Inflammatory macrophage (primary cell): ENCODE data around the gene ABCA2.

Source experiments
- DNase-seq, 2 donors: peaks; one replicate each; pipeline ENCODE4 v3.0.0-alpha.2; 2020 to 2022

ABCA2 gene

GRCh38 chr9:136963341-136963740, 64.7 kb downstream of the ABCA2 start:
- no peak for DNase-seq

GRCh38 chr9:136962701-136963248, 65.3 kb downstream of the ABCA2 start:
- no peak for DNase-seq

GRCh38 chr9:136962163-136962562, 65.9 kb downstream of the ABCA2 start:
- DNase-seq, result no peak

GRCh38 chr9:136961279-136962065, 66.6 kb downstream of the ABCA2 start:
- DNase-seq, result no peak

- no peak for DNase-seq
These were observed 67.1 kb downstream of the ABCA2 start for GRCh38 chr9:136960938-136961275.

GRCh38 chr9:136960212-136960937, 67.7 kb downstream of the ABCA2 start:
- DNase-seq, result no peak

GRCh38 chr9:136958898-136959850, 68.9 kb downstream of the ABCA2 start:
- DNase-seq, result no peak

- DNase-seq, result no peak
These were observed 69.6 kb downstream of the ABCA2 start for GRCh38 chr9:136958473-136958872.

- DNase-seq, result no peak
These were observed 70.1 kb downstream of the ABCA2 start for GRCh38 chr9:136957901-136958300.

- DNase-seq, result no peak
These were observed 70.6 kb downstream of the ABCA2 start for GRCh38 chr9:136957461-136957860.
